Measurements from ENCODE around the gene LAMB3. TPM values are rescaled to one million over a fixed set of nuclear protein-coding genes. Genes with fewer than 3 reads are reported as not detected.

LAMB3 gene
- polyA plus RNA-seq, 1 of the 3 experiments (the other 2 are of a cell fraction) = 18.0 TPM

- peaks cover 5 to 55% of the 10 kb centered on the region in 2 experiments for H3K36me3 ChIP-seq (replicated peaks in 1 of 2; ENCODE audit: control insufficient read depth in 1 of 2, insufficient read depth in 2 of 2, low read length in 1 of 2)
- no peaks in the 10 kb centered on the region for H3K9me3 ChIP-seq
- ChIA-PET CTCF (interaction anchor here (1.2 to 6.9 kb wide), 4 partner anchors 11 to 31 kb away, joined by 3 to 43 read pairs (median 8); no protein-coding TSS in a partner anchor), POLR2A (no interaction called here)
- no peak overlapping the region for H3K4me3 ChIP-seq (ENCODE audit: low read depth in 2 of 2, low read length in 1 of 2)
- no peak overlapping the region for H3K4me2 ChIP-seq
- no peaks in the 10 kb centered on the region for H3F3A ChIP-seq (replicated peaks; ENCODE audit: insufficient read depth)
- TF ChIP-seq EZH2phosphoT487 (IDR thresholded peaks at IDR 0.05; ENCODE audit: borderline replicate concordance, low read depth) (no peak), MEF2A (IDR thresholded peaks at IDR 0.05; ENCODE audit: borderline replicate concordance, low read depth) (no peak), SIN3A (IDR thresholded peaks at IDR 0.05; ENCODE audit: borderline replicate concordance, low read depth, low read length) (no peak), TCF12 (IDR thresholded peaks at IDR 0.05) (no peak), YY1 (IDR thresholded peaks at IDR 0.05; ENCODE audit: low read depth) (no peak), CTCF (IDR thresholded peaks at IDR 0.05) (no peak), MAX (IDR thresholded peaks at IDR 0.05; ENCODE audit: low read depth) (no peak), POLR2AphosphoS5 (IDR thresholded peaks at IDR 0.05; ENCODE audit: low read depth, low read length) (no peak), PBX3 (IDR thresholded peaks at IDR 0.05) (no peak), TEAD4 (IDR thresholded peaks at IDR 0.05; ENCODE audit: borderline replicate concordance, insufficient read depth) (no peak), SMC3 (IDR thresholded peaks at IDR 0.05; ENCODE audit: low read depth, low read length) (no peak), REST (IDR thresholded peaks at IDR 0.05; ENCODE audit: low read depth, low read length) (no peak), USF1 (IDR thresholded peaks at IDR 0.05; ENCODE audit: borderline replicate concordance, low read depth) (no peak), EP300 (IDR thresholded peaks at IDR 0.05; ENCODE audit: borderline replicate concordance in 1 of 2, low read depth in 1 of 2, low read length in 1 of 2) (no peak)
- no peaks in the 10 kb centered on the region for H3K27me3 ChIP-seq (ENCODE audit: insufficient read depth)
- no peaks in the 10 kb centered on the region for H3K9me2 ChIP-seq
- no peak overlapping the region for H3K9ac ChIP-seq
- WGBS (ENCODE audit: low lambda C conversion rate) = 88% methylated on average over 11 of the region's 12 CpGs
- H2AFZ ChIP-seq (ENCODE audit: low read depth) = no peak overlapping the region
- DNase-seq = no peak
- no peaks in the 10 kb centered on the region for H4K20me1 ChIP-seq (ENCODE audit: insufficient read depth)
- no peak overlapping the region for H3K27ac ChIP-seq (ENCODE audit: low read depth in 2 of 2, low read length in 1 of 2)
- no peaks in the 10 kb centered on the region; a peak in 1 of 4 replicates for H3K4me1 ChIP-seq (ENCODE audit: control insufficient read depth in 1 of 2, insufficient read depth in 2 of 2, low read depth in 1 of 2, low read length in 1 of 2)
- H3K79me2 ChIP-seq (ENCODE audit: insufficient read depth) = no peaks in the 10 kb centered on the region
These were observed 39.4 kb downstream of the LAMB3 start for GRCh38 chr1:209612646-209613399.
